ENCODE results near the gene LEMD2.

LEMD2 gene

DNA sequence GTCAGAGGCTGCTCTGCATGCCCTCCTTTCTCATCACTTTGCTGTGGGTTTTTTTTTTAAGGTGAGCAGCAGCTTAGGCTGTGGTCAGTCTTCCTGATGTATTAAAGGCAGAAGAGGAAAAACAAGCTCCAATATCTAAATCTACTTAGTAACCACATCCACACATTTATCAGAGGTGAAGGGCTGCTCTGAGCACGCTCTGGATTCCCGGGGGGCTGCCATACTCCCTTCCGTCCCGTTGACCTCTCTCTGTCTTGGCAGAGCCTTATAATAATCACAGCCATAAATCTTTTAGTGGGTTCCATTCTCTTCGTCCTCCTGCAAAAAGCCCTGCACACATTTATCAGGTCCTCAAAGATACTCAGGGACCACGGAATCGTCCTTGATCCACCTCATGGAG, 2.7 kb upstream of the LEMD2 start:
- DNase-seq = no peak

DNA sequence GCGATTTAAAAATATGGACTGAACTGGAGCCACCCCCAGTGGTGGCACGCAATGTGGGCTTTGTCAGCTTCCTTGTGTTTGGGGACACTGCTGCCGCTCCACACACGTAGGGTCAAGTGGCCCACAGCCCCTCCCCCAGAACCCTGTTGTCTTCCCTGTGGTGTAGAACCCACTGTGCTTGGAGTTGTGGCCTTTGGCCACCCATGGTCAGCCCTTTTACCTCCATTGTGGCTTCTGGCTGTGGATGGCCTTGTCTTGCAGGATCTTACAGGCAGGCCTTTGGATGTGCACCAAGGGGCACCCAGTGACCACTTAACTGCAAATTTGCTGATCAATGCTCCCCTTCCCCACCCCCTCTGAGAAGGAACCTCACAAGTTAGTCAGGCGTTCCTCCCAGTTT, 2.0 kb upstream of the LEMD2 start:
- DNase-seq = no peak

DNA sequence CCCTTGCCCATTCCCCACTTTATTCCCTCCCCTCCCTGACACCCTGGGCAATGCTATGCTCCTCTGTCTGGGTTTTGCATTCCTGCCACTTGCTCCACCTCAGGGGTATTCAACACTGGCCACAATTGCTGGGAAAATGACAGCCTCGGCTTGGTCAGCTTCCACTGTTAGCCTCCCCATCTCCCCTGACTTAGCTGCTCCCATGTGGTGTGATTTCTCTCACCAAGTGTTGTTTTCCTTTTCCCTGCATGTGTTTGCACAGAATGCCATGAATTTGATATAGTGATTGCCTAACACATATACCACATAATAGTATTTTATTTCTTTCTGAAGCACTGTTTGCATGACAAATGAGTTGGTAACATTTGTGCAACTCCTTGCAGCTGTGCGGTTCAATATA, 1.4 kb upstream of the LEMD2 start:
- DNase-seq = no peak

DNA sequence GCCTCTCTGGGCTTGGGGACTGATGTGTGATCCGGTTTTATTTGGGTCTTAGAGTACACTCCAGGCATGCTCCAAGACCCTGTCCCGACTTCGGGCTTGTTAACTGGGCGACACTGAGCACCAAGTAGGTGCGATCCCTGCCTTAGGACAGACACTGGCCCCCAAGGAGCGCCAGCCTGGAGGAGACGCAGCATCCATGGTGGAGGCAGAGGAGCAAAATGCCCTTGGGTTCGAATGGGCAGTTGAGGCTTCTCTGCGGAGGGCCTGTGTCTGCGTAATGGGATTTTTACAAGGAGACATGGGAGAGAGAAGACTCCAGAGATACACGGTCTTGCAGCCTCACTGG, 593 bp upstream of the LEMD2 start:
- no peak for DNase-seq

DNA sequence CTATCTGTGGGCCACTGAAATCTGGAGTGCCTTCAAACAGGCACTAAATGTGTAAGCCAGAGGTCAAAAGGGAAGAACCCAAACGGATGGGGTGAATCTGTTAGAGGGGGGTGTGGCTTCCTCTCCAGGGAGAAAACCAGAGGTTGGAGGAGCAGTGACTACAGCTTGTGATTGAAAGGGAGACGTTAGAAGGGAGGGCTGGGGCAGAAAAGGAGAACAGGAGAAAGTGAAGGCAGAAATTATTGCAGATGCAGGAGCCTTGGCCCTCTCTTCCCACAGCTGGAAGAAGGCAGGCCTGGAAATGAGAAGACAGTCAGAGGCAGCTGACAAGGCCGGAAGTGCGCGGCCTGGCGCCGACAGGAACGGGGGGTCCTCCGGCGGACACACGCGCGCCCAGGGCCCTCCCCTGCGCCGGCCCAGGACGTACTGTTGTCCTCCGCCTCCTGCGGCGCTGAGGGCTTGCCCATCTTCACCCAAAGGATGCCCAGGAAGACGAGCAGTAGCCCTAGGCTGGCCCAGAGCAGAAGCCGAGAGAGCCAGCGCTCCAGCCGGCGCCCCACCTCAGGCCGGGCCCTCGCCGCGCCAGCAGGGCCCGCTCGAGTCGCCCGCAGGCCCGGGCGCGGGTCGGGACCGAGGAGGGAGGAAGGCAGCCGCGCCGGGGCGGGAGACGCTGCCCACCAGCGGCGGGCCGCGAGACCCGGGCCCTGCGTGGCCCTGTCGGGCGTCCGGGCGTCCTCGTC, 806 bp downstream of the LEMD2 start:
- peak; percentile 78 for DNase-seq

DNA sequence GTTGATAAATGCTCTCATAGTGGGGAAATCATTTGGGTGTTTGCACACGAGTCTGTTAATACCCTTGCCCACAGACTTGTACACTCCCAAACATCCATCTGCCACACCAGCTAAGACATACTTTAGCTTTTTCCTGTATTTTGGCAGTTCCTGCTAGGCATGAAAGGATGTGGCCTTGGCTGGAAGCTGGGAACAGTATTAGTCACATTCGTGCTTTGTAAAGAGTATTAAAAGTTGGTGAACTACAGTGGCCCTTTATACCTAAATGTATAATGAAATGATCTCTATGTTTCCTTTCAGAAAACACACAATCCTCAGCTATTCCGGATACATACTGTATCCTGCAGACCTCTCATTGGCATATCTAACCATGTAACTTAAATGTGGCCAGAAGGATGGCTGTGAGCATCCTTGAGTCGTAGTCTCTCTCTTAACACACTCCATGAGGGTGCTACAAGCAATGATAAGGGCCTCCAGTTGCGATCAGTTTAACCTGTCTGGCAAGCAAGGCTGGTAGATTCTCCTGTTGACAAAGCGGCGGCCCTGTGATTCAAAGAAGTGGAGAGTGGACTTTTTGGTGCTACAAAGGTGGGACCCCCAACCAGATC, 1.5 kb downstream of the LEMD2 start:
- peak; percentile 53 for DNase-seq

DNA sequence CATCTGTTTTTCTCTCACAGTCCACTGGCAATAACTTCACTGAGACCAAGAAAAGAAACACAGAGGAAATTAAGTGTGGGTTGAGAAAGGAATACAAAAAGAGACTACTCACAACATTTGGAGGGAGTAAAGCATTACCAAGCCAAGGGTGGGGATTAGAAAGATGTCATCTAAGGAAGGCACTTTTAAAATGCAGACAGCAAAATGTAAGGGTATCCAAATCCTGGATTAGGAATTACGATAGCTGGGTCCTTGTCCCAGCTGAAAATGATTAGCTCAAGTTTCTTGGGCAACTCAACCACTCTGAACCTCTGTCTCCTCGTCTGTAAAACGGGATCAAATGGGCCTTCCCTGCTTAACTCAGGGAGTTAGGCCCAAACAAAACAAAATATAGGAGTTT, 2.2 kb downstream of the LEMD2 start:
- DNase-seq = no peak

DNA sequence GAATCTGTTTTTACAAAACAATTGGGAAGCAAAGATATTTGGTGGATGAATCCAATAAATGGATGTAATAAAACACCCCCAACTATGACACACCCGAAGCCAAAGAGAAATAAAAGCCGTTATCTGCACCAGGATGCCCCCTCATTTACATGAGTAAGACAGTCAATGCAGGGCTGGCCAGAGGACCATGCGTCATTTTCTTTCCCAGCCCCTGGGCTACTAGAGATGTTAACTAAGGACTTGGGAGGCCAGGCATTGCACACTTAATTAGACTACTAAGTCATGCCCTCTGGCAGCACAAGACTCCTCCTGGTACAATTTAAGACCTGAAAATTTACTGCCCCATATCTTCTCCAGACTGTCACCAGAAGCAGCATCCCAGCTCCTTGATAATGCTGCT, 3.2 kb downstream of the LEMD2 start:
- peak; percentile 92 for DNase-seq

DNA sequence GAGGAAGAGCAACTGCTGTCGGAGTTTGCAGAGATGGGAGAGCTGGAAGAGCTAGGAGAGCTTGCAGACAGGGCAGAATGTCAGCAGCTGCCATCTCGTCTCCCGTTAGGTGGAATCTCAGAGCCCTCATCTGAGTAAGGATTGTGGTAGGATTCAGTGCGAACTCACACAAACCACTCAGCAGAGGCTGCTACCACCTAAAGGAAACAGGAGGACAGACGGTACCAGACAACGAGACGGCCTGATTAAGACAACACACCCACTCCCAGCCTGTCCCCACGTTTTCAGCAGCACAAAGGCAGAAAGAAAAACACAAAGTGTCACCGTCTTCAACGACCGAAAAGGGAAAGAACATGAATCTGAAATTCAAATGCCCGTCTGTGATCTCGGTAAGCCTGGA, 4.1 kb downstream of the LEMD2 start:
- DNase-seq = no peak

DNA sequence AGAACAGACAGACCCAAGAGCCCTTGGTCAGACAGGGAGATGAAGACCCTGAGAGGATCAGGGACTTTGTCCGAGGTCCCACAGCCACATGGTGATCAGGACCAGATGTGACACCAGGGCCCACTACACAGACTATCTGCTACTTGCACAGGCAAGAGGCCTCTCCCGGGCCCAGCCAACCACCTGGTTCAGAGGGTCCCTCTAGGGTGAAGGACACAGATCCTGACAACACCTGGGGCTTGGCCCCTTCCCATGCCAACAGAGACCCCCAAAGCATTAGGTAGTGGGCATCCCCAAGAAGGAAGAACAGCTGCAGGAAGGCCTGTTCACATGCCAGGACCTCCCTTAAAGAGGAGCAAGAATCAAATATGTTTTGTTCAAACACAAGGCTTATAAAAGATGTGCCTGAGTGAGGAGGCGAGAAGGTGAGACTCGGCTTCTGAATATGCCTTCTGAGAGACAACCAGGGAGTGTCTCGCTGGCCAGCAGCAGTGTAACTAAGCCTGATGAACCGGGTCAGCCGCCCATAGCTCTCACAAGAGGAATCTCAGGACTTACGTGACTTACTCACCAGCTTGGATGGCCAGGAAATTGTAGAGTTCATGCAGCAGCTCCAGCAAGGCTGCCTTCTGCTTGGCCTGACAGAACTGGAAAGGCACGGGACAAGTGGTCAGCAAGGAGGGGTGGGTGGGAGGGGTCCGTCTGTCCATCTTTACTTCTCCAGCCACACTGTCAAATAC, 5.0 kb downstream of the LEMD2 start:
- DNase-seq = no peak

DNA sequence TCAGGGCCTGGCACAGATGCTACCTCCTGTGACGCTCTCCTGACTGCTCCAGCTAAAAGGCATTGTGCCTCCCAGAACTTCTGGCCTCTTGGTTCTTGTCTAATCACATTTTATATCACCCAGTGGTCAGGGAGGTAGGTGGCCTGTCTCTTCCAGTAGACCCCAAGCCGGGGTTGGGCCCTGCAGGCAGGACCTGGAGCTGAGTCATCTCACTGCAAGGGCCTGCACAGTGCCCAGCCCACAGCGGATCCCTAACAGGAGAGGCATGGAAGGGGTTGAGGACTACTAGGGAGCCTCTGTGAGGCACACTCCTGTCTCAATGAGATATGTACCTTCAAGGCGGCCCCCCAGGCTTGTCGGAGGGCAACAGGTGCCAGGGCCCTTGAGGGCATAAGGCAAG, 6.4 kb downstream of the LEMD2 start:
- DNase-seq = peak; percentile 22

DNA sequence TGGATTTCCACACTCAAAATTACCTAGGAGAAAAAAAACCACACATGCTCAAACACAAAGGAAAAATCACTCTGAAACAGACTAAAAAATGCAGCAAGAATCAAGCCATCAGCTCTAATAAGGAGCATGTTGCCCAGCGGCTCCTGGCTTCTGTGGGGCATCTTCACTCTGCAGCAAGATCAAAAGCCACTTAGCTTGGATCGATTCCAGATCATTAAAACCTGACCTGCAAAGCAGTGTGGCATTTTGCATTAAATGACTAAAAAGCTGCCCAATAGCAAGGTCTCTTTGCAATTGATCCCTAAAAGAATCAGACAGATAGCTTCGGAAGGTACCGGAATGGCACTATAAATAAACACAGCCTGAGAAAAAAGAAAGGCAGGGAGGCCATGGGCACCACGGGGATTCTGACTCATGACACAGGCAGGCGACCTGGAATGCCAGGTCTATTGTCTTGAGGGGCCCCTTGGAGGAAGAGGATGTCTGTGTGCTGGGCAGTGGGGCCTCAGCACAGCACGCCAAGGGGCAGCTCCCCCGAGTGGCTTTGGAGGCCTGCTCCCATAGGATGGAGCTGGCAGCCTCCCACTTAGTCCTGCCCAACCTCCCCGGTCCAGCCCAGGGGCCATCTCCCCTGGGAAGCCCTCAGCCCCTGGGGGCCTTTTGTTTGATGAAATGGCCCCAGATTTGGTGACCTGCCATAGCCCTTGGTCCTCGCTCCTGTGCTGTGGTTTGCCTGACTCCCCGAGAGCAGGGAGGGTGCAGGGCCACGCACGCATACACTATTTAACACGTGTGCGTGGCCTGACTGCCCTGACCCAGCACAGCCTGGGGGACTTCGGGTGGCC, 7.6 kb downstream of the LEMD2 start:
- peak; percentile 77 for DNase-seq

DNA sequence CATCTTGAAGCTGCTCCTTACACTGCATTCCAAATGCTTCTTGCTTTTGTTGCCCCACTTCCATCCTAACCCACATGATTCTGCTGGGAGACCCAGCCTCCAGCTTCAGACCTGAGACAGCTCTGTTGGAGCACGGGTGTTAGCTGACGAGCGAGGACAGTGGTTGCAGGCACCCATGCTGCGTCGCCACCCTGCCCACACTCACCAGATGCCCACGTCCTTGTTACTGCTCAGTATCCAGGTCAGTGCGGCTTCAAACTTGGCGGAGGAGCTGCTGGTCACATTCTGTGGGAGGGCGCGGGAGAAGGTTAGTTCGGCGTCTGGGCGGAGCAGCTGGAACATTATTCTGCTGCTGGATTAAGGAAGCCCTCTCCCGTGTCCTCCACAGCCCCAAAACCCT, 9.0 kb downstream of the LEMD2 start:
- no peak for DNase-seq

DNA sequence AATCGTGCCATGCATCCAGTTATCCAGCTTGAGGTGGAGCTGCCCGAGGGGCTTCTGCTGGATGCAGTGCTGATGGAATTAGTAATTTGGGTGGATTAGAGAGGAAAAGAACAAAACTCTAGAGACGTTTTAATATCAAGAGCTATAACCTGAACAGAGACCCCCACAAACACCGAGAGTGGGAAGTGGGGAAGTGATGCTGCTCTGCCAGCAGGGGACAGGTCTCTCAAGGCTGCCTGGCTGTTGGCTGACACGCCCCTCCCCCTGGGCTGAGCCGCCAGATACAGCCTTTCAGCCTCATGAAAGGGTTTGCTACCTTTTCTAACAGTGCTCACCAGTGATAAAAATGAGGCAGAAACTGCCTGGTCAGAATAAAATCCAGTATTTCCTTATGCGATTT, 9.6 kb downstream of the LEMD2 start:
- no peak for DNase-seq

DNA sequence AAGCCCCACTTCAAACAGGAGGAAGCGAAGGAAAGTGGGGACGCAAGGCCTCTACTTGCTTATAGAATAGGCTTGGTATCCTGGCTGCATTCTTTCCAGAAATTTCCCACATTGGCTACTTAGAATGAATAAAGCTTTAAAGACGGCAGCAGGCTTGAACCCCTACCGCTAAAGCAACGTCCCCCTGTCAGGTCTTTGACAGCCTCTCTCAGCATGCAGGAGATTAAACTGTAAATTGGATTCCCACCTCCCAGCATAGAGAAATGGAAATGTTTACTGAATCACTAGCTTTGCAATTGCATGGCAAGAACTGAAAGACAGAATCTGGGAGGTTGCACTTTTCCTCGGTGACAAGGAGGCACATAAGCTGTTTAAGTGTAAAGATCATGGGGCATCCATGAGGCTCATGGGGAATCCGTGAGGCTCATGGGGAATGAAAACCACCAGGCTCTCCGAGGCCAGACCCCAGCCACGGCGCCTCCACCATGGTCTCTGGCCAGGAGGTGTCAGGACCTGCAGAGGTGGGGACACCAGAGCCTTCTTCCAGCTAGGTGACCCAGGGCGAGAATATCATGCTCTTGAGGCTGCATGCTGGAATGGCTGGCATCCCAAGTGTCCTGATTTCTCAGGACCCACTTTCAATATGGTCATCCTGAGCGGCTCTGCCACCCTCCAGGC, 10.3 kb downstream of the LEMD2 start:
- DNase-seq = no peak

DNA sequence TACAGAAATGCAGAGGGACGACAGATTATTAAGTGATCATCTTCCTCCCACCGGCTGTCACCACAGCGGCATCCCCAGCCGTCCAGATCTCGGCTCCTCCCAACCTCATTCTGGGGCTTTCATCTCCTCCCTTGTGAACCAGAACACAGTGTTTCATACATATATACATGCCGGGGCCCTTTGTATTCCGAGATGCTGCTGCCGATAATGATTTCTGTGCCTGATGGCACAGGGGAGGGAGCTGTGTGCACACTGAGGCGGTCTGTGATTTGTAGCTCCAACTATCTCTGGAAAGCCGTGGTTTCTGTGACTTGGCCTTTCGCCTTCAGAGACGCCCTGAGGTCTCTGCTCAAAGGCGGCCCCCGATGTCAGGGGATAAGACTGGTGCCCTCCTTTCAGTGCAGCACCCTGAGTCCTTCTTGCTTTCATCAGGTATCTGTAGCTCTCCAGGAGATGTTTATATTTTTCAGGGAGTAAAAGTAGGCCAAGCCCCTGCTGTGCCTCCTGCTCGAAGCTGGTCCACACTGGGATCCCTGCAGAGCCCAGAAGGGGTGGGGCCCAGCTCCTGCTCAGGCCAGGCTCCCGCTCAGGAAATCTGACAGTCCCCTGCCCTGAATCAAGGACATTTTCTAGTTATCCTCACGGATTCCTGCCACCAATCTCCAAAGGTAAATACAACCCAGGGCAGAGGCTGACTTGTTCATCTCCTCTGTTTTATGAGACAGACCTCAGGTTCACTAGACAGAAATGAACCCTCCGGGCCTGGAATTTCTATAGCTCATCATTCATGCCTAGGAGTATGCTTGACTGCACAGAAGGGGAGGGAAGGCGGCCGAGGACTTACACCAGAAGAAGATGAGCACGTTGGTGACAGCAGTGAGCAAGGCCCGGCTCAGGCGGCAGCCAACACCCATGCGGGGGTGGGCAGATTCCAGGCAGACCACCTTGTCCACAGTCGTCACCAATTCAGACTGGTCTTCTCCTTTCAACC, 11.2 kb downstream of the LEMD2 start:
- DNase-seq = no peak

DNA sequence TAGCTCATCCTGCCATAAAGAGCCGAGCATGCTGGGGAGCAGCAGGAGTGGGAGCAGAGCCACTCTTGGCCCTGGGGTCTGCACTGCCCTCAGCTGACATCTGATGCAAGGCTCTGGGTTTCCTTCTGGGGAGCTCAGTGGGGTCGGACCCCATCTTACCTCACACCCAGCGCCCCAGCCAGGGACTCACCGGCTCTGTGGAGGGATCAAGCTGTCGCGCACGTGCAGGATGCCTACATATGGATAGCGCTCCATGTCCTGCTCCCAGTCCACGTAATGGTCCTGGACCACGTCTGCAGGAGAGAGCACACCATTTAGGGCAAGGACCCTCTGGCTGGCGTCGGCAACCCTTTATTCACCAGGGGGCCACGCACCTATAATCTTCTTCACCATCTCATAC, 12.2 kb downstream of the LEMD2 start:
- no peak for DNase-seq

DNA sequence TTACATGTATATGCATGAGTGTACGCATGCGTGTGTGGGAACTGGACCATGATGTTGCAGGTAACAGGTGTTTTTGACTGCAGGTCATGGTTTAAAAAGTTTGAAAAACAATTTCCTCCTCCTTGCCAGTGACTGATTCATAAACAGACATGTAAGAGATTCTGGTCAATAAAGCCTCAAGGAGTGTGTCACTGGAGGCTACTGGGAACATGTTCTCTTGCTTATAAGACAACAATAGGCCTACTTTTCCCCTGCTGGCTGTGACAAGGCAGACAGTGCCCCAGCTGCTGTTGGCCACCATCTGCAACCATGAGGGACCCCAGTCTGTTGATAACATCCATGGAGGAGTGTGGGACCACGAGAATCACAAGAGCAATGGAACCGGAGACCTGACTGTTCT, 12.7 kb downstream of the LEMD2 start:
- DNase-seq = no peak

DNA sequence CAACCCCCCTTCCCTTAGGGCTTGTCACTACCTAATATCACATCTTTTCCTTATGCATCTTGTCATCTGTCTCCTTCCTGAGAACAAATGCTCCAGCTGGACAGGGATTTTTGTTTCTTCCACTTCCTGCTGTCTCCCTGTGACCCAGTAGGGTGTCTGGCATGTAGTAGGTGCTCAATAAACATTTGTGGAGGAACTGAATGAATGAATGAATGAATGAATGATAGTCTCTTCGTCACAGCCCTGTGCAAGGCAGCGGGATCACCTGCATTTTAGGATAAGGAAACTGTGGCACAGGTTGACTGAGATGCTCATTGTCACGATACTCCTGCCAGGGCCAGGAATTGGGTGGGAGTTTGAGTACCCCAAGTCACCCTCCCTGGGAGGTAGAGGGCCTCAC, 14.2 kb downstream of the LEMD2 start:
- no peak for DNase-seq

DNA sequence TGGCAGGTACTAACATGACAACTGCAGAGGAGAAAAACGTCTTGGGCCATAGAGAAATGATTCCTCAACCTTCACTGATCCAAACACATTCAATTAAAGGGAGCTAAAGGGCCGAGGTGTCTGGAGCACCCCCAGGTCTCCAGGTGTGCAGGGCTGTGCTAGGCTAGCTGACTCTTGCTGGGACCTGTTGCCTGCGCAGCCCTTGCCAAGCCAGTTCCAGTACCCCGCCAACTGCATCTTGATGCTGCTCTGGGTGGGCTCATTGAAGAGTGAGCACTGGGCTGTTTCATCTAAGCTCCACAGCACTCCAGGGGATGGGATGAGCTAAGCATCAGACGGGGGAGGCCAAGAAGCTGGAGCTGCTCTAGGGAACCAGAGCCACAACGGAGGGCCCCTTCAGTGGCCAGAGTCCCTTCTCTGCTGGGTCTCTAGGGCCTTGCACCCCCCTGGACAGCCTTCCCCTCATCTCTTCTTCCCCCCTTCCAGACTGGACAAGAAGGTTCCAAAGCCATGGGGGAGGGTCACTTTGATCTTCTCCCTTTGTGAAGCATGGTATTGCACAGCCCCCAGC, 15.9 kb downstream of the LEMD2 start:
- no peak for DNase-seq
